Measurements from ENCODE around the gene ACHE.
"Not testable (repeated sequence)": the region's sequence is repeated elsewhere in the genome, so short reads cannot be mapped to it uniquely, and the experiment has no call there.

Gene ACHE

DNA sequence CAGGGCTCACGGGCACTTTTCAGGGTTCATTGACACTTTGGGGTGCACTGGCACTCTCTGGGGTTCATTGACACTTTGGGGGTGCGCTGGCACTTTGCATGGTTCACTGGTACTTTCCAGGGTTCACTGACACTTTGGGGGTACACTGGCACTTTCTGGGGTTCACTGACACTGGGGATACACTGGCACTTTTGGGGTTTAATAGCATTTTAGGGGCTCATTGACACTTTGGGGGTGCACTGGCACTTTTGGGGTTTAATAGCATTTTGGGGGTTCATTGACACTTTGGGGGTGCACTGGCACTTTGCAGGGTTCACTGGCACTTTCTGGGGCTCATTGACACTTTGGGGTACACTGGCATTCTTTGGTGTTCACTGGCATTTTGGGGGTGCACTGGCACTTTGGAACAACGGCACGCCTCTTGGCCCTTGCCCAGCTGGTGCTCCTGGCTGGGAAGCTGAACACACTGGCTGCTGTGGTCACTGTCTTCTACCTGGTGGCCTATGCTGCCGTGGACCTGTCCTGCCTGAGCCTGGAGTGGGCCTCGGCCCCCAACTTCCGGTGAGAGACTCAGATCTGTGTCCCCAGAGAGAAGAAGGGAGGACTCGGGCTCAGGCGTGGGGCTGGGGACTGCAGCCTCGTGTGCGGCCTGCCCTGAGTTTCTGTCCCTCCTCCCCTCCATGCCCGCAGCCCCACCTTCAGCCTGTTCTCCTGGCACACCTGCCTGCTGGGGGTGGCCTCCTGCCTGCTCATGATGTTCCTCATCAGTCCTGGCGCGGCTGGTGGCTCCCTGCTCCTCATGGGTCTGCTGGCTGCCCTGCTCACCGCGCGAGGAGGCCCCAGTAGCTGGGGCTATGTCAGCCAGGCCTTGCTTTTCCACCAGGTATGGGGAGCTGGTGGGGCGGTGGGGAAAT, 34.7 kb downstream of the ACHE start:
- no peak for DNase-seq

GRCh38 chr7:100859856-100860255, 35.8 kb downstream of the ACHE start:
- DNase-seq = no peak

DNA sequence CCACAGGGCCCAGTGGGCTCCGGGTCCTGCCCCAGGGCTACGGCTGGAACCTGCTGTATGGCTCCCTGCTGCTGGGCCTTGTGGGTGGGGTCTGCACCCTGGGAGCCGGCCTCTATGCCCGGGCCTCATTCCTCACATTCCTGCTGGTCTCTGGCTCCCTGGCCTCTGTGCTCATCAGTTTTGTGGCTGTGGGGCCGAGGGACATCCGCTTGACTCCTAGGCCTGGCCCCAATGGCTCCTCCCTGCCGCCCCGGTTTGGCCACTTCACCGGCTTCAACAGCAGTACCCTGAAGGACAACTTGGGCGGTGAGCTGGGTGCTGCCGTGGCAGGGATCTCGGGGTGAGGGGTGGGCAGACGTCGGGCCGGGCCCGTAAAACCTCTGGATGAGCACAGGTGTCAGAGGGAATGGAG, 38.8 kb downstream of the ACHE start:
- DNase-seq = no peak

- DNase-seq = no peak
Measured at GRCh38 chr7:100855515-100855914, 40.2 kb downstream of the ACHE start.

DNA sequence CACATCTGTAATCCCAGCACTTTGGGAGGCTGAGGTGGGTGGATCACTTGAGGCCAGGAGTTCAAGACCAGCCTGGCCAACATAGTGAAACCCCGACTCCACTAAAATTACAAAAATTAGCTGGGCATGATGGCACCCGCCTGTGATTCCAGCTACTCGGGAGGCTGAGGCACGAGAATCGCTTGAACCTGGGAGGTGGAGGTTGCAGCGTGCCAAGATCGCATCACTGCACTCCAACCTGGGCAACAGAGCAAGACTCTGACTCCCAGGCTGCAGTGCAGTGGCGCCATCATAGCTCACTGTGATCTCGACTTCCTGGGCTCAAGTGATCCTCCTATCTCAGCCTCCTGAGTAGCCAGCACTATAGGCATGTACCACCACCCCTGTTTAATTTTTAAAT, 40.8 kb downstream of the ACHE start:
- not testable (repeated sequence) for DNase-seq

DNA sequence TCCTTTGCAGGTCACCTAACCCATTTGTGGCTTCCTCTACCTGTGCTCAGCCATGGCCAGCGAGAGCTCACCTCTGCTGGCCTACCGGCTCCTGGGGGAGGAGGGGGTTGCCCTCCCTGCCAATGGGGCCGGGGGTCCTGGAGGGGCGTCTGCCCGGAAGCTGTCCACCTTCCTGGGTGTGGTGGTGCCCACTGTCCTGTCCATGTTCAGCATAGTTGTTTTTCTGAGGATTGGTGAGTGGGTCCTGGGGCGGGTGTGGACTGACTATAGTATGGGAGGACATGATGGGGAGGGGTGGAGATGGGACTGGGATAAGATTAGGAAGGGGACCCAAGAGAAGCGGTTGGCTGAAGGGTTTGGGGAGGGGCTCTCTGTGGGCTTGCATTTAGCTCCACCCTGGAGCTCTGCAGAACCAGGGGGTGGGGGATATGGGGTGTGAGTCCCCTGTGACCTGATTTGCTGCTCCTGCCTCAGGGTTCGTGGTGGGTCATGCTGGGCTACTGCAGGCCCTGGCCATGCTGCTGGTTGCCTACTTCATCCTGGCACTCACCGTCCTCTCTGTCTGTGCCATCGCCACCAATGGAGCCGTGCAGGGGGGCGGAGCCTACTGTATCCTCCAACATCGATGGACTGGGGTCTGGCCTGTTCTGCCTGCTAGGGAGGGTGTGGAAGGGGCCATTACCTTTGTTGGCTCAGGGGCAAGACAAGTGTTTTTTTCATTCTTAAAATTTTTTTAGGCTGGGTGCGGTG, 41.4 kb downstream of the ACHE start:
- DNase-seq = no peak

GRCh38 chr7:100852048-100852872, 43.4 kb downstream of the ACHE start, which contains the start of gene SLC12A9:
SLC12A9 (plus strand) TSS chr7:100852713; CDS start chr7:100854198, 1,485 bp downstream.
- peak; percentile 91 for DNase-seq

DNA sequence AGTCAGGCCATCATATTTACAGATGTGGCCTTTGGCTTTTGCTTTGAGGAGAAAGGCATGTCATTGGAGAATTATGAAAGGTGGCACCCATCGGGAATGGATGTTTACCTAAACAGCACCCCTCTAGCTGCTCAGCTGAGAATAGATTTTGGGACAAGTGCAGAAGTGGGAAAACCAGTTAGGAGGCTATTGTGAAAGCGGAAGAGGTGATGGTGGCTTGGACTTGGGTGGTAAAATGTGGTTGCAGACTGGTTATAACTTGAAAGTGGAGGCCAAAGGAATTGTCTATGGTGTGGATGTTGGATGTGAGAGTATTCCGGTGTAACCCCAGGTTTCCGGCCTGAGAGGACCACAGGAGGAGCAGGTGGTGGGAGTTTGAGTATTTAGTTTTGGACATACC, 48.3 kb downstream of the ACHE start:
- DNase-seq = no peak

- DNase-seq = no peak
Measured at GRCh38 chr7:100840470-100841100, 55.1 kb downstream of the ACHE start.
